ENCODE measurements around the gene DOC2A. TPM values are rescaled to one million over a fixed set of nuclear protein-coding genes. Genes with fewer than 3 reads are reported as not detected.

DOC2A gene
- 3.1 and 8.1 TPM in 2 replicates for total RNA-seq (ENCODE audit: low replicate concordance)

DNA sequence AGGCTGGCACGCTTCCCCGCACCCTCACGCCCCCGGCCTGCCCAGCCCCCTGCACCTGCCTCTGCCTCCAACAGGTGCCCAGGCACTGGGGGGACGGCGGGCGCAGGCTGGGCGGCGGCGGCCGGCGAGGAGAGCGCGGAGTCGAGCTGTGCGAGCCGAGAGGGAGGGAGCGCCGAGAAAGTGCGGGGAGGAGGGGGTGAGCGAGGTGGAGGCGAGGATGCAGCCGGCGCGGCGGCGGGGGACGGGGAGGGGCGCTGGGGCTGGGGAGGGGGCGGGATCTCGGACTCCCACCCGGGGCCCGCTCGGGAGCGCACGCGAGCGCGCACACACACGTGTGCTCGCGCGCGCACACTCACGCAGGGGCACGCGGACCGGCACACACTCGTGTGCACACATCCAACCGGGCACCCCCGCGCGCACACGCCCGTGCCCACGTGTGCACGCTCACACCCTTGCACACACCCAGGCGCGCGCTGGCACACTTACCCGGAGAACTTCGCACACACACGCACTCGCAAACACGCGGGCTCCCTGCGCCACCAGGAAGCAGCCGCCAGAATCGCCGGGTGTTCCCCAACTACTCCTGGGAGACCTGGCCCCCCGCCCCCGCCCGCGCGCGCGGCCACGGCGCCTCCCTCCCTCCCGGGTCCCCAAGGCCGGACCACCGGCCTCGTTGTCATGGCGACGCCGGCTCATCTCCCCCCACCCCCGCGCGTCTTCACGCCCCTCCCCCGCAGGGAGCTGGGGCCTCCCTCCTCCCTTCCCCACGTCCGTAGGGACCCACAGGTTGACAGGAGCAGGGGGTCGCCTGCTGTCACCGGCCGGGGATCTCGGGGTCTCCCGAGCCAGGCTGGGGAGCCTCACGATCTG is at the start of gene DOC2A:
Gene DOC2A, minus strand, starts transcription at position 184 of the 870 bp plus-strand sequence. CDS start 805 bp downstream, outside the sequence.
- H3K4me1 ChIP-seq = peaks cover 16% of the 10 kb centered on the region
- Mint-ChIP-seq H3K27me3 (ENCODE audit: insufficient read depth, low read depth) (peaks cover 9% of the 10 kb centered on the region), H3K4me1 (peaks cover 15% of the 10 kb centered on the region), H3K27ac (no peak within 1 kb of the TSS), H3K36me3 (peaks cover 3% of the 10 kb centered on the region), H3K4me3 (peak within 1 kb of the TSS; percentile 88), H3K9me3 (peaks cover 2% of the 10 kb centered on the region)
- TF ChIP-seq, protein P1, sequence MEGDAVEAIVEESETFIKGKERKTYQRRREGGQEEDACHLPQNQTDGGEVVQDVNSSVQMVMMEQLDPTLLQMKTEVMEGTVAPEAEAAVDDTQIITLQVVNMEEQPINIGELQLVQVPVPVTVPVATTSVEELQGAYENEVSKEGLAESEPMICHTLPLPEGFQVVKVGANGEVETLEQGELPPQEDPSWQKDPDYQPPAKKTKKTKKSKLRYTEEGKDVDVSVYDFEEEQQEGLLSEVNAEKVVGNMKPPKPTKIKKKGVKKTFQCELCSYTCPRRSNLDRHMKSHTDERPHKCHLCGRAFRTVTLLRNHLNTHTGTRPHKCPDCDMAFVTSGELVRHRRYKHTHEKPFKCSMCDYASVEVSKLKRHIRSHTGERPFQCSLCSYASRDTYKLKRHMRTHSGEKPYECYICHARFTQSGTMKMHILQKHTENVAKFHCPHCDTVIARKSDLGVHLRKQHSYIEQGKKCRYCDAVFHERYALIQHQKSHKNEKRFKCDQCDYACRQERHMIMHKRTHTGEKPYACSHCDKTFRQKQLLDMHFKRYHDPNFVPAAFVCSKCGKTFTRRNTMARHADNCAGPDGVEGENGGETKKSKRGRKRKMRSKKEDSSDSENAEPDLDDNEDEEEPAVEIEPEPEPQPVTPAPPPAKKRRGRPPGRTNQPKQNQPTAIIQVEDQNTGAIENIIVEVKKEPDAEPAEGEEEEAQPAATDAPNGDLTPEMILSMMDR (IDR thresholded peaks at IDR 0.05) = no peak
- TF ChIP-seq EZH2phosphoT487 (IDR thresholded peaks at IDR 0.05) (no peak), EZH2 (IDR thresholded peaks at IDR 0.05) (peak; percentile 33)
- DNase-seq (ENCODE audit: low spot score) = peak; percentile 78
- H3K9me3 ChIP-seq (ENCODE audit: low read depth) = no peaks in the 10 kb centered on the region
- no peak within 1 kb of the TSS for H3K27ac ChIP-seq
- H3K79me2 ChIP-seq (ENCODE audit: low read depth) = no peaks in the 10 kb centered on the region
- H2AFZ ChIP-seq (replicated peaks) = peak within 1 kb of the TSS; percentile 48
- H4K20me1 ChIP-seq (ENCODE audit: low read depth) = no peaks in the 10 kb centered on the region
- no peaks in the 10 kb centered on the region for H3K36me3 ChIP-seq
- peaks cover 15% of the 10 kb centered on the region for H3F3A ChIP-seq (ENCODE audit: low read depth)
- no peak within 1 kb of the TSS for H3K9ac ChIP-seq
- peak within 1 kb of the TSS; percentile 88 for H3K4me2 ChIP-seq
- H3K27me3 ChIP-seq = peaks cover 41% of the 10 kb centered on the region
- peak within 1 kb of the TSS; percentile 61 for H3K4me3 ChIP-seq

DNA sequence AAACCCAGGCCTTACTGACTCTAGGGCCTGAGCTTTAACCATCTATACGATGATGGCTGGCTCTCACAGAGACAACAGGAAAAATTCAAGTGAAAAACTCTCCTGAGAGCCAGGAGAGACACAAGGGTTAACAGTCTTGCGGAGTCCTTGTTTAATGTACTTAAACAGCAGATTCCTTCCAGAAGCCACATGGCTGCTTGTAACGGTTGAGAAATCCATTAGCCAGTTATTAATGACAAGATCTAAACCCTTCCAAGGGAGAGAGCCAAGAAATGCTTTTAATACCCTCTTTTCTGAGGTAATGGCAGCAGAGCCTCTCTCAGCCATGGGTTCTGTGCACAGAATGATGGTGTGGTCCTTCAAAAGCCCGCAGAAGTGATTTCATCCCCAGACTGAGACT is 49.5 kb upstream of the DOC2A start:
- H3K27me3 ChIP-seq = no peaks in the 10 kb centered on the region
- no peak overlapping the region for H3K4me2 ChIP-seq
- no peak for DNase-seq (ENCODE audit: low spot score)
- peaks cover 11% of the 10 kb centered on the region for H3K36me3 Mint-ChIP-seq
- H3K9me3 Mint-ChIP-seq = no peaks in the 10 kb centered on the region
- H4K20me1 ChIP-seq (ENCODE audit: low read depth) = no peaks in the 10 kb centered on the region
- no peaks in the 10 kb centered on the region for H3K36me3 ChIP-seq
- no peak overlapping the region for H2AFZ ChIP-seq (replicated peaks)
- no peak overlapping the region for H3K9ac ChIP-seq
- H3K27ac Mint-ChIP-seq = peak overlapping the region; percentile 92
- H3K27me3 Mint-ChIP-seq (ENCODE audit: insufficient read depth, low read depth) = peaks cover 4% of the 10 kb centered on the region
- H3F3A ChIP-seq (ENCODE audit: low read depth) = peaks cover 31% of the 10 kb centered on the region
- H3K27ac ChIP-seq = no peak overlapping the region
- peaks cover 22% of the 10 kb centered on the region for H3K4me1 ChIP-seq
- peaks cover 23% of the 10 kb centered on the region for H3K4me1 Mint-ChIP-seq
- H3K9me3 ChIP-seq (ENCODE audit: low read depth) = no peaks in the 10 kb centered on the region
- peaks cover 18% of the 10 kb centered on the region for H3K79me2 ChIP-seq (ENCODE audit: low read depth)
- TF ChIP-seq EZH2phosphoT487 (IDR thresholded peaks at IDR 0.05) (no peak), EZH2 (IDR thresholded peaks at IDR 0.05) (no peak)
- TF ChIP-seq, protein P1 (IDR thresholded peaks at IDR 0.05) = no peak
- H3K4me3 Mint-ChIP-seq = peak overlapping the region; percentile 67
- H3K4me3 ChIP-seq = no peak overlapping the region

DNA sequence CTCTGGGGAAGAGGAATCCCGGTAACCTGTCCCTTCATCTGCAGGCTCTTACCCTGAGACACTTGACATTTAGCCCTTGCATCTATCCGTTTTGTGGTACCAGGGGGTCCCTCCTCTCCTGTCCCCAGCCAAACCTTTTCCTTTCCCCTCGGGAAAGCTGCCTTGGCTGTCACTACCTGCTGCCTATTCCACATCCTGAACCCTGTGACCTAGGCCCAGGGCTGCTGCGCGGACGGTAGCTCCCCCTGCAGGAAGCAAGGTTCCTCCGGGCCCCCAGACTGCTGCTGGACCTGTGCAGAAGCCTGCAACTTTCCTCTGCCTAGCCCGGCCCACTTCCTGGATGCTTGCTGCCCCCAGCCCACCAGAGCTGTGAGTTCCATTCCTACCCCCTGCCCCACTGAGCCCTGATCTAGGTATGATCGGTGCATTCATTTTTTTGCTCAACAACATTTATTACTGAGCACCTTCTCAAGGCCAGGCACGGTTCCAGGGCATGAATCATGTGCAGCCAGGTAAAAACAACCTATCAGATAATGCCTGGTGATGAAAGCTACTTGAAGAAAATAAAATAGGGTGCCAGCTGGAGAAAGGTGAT is 44.2 kb upstream of the DOC2A start:
- TF ChIP-seq EZH2phosphoT487 (IDR thresholded peaks at IDR 0.05) = no peak
- TF ChIP-seq, protein P1 (IDR thresholded peaks at IDR 0.05) = peak; percentile 78
- H3K9me3 Mint-ChIP-seq = no peaks in the 10 kb centered on the region
- Histone ChIP-seq H3K27me3 (no peaks in the 10 kb centered on the region), H3K4me1 (peaks cover 5% of the 10 kb centered on the region), H3K9ac (no peak overlapping the region), H3K4me3 (no peak overlapping the region), H3K27ac (no peak overlapping the region), H3F3A (ENCODE audit: low read depth) (peaks cover 27% of the 10 kb centered on the region), H3K79me2 (ENCODE audit: low read depth) (no peaks in the 10 kb centered on the region), H4K20me1 (ENCODE audit: low read depth) (no peaks in the 10 kb centered on the region), H3K4me2 (no peak overlapping the region), H3K36me3 (no peaks in the 10 kb centered on the region), H3K9me3 (ENCODE audit: low read depth) (no peaks in the 10 kb centered on the region), H2AFZ (replicated peaks) (no peak overlapping the region)
- peak overlapping the region; percentile 88 for H3K4me3 Mint-ChIP-seq
- DNase-seq (ENCODE audit: low spot score) = peak; percentile 79
- H3K4me1 Mint-ChIP-seq = peaks cover 26% of the 10 kb centered on the region
- H3K27me3 Mint-ChIP-seq (ENCODE audit: insufficient read depth, low read depth) = peaks cover 5% of the 10 kb centered on the region
- peak overlapping the region; percentile 53 for H3K27ac Mint-ChIP-seq
- H3K36me3 Mint-ChIP-seq = peaks cover 7% of the 10 kb centered on the region

Measured in neural progenitor cell (in vitro differentiated cells).